Measurements from ENCODE around the gene XPC.
"Not testable (repeated sequence)": the region's sequence is repeated elsewhere in the genome, so short reads cannot be mapped to it uniquely, and the experiment has no call there.

Gene XPC

DNA sequence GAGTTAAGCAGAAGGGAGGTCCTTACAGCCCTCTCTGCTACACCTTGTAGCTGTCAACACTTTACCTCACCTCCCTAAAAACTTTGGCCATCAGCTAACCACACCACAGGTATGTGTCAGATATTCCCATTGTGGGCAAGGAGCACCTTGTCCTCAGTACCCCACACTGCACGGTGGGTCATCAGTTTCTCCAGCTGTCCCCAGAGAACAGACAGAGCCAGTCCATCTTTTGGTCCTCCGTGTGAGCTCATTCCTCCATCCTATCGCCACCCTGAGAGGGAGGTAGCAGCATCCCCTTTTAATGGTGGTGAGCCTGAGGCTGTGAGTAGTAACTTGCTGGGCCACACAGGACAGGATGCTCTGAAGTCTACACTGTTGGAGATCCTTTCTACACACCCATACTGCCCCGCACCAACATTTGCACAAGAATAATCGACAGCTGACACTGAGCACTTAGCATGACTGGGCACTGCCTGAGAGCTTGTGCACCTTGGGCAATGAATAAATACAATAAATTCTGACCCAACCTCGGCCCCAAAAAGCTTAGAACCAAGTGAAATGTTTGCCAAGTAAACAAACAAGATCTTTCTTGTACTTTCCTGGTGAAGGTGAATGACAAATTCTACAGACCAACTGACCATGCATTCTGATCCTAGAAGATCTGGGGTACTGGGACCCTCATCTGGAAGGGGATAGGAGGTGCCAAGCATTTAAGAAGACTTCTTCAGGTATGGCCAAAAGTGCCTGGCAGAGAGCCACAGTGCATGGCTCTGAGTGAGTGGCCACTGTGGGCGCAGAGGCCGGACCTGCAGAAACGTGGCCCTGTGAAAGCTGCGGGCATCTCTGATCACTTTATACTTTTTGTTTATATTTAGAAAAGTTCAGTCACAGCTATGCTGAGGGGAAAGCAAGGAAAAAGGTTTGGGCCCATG is 60.7 kb downstream of the XPC start:
- no peak for DNase-seq

DNA sequence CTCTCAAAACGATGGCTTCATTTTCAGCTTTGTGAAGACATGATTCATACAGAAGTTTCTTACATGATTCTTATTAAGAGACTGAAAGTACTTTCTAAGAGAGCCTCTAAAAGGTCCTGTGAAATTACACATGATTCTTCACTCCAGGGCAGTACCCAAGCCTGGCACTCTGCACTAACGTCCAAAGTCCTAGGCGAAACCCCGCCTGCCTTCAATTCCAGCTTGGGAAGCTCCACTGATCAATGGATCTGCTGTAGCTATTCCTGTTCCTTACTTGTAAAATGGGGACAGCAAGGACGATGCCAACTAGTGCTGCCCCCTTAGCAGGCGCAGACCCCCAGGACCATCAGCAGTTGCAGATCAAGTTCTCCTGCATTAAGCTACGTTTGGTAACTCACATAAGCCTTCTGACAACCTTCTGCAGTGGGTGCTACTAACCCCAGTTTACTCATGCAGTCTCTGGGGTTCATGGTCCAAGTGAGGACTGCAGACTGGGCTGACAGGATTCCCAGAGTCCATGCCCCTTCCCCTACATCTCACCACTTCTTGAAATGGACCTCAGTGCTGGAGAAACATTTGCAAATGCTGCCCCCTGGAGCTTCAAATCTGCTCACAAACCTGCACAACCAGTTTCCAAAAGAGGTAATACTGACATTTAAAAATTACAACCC is 64.3 kb downstream of the XPC start:
- no peak for DNase-seq

DNA sequence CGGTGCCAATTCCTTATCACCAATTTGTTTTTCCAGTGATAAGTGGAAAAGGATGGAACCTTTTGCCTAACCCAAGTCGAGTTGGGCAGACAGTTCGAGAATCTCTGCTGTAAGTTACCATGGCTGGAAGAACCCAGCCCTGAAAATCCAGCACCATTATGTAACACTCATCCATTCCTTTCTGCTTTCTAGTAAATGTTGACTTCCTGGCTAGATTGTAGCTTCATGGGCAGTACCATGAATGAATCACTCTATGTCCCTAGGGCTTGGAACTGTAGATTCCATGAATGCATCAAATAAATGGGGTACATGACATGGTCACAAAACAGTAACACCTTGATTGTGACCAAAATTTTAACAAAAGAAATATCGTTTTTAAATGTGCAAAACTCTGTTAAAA is 67.7 kb downstream of the XPC start:
- no peak for DNase-seq

DNA sequence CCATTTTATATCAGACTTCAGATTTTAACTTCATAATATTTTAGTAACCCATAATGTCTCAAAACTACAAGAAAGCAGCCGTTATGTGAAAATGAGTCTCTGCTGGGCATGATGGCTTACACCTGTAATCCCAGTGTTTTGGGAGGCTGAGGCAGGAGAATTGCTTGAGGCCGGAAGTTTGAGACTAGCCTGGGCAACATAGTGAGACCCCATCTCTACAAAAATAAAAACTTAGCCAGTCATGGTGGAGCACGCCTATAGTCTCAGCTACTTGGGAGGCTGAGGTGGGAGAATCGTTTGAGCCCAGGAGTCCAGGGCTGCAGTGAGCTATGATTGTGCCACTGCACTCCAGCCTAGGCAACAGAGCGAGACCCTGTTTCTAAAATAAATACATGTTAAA is 68.6 kb downstream of the XPC start:
- not testable (repeated sequence) for DNase-seq

DNA sequence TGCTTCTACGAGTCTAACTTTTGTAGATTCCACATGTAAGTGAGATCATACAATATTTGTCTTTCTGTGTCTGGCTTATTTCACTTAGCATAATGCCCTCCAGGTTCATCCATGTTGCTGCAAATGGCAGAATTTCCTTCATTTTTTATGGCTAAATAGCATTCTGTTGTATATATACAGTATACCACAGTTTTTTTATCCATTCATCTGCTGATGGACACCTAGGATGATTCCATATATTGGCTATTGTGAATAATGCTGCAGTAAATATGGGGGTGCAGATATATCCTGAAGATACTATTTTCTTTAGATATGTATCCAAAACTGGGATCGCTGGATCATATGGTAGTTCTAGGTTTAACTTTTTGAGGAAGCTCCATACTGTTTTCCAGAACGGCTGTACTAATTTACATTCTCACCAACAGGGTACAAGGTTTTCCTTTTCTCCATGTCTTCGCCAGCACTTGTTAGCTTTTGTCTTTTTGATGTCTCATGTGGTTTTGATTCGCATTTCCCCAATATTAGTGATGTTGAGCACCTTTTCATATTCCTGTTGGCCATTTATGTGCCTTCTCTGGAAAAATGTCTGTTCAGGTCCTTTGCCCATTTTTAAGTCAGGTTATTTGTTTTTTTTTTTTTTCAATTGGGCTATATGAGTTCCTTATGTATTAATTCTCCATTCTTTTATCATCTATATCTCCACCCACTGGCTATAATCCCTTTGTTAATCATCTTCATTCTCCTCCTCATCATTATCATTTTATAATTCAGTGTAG is 80.6 kb downstream of the XPC start:
- DNase-seq = no peak

DNA sequence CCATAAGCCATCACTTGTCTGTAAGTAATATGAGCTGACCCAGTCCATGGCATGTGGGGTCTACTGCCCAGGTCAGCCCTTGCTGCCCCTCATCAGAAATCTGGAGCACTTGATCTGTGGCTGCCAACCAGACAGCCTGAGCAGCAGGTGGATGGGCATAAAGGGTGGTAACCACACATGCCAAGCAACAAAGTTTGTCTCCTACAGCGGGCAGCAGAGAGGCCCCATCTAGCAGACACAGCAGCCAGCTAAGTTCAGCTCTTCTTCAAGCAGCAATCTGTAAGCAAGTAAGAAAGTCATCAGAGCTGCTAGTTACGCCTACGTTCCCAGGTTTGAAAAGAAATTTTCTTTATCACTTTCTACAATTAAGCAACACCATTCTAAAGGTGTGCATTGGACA is 81.7 kb downstream of the XPC start:
- DNase-seq = no peak

Measured in DMS153 (cell line).